CD4-positive, alpha-beta memory T cell (primary cell): ENCODE results near the gene ASB2. TPM values are rescaled to one million over a fixed set of nuclear protein-coding genes. Genes with fewer than 3 reads are reported as not detected.

ENCODE experiments used
- CTCF ChIA-PET: fragments of 350-600 bp; sonication (Branson Sonifier 250); formaldehyde crosslinking; loops from one replicate; lab custom pipeline; 2021; ENCODE audit warnings: inconsistent platforms; ENCODE audit not compliant: partially characterized antibody; lab: Charles Lee
- POLR2A ChIA-PET: fragments of 350-600 bp; sonication (Branson Sonifier 250); formaldehyde crosslinking; loops from one replicate; lab custom pipeline; 2021; ENCODE audit not compliant: partially characterized antibody; lab: Charles Lee
- DNase-seq, 5 donors: peaks; one replicate each; pipeline versions ENCODE4 v3.0.0 to v3.0.0-alpha.2; 2020 to 2022; ENCODE audit warnings: mixed read lengths in 1 of 5
- H3K27ac ChIP-seq: one replicate; pipeline ENCODE4 v1.7.0; 2013; ENCODE audit warnings: low read depth, low read length
- H3K27me3 ChIP-seq: 2 replicates; pipeline ENCODE4 v1.7.0; 2013; ENCODE audit warnings: mild to moderate bottlenecking, low read length, moderate library complexity; ENCODE audit not compliant: insufficient read depth
- H3K36me3 ChIP-seq: 2 replicates; pipeline ENCODE4 v1.7.0; 2013; ENCODE audit warnings: mild to moderate bottlenecking, low read length, moderate library complexity; ENCODE audit not compliant: insufficient read depth
- H3K4me1 ChIP-seq: 2 replicates; pipeline ENCODE4 v1.7.0; 2013; ENCODE audit warnings: mild to moderate bottlenecking, low read length, moderate library complexity; ENCODE audit not compliant: insufficient read depth
- H3K4me3 ChIP-seq, 2 donors: one replicate each; pipeline ENCODE4 v1.7.0; 2013; ENCODE audit warnings: low read length in 2 of 2, mild to moderate bottlenecking in 1 of 2
- H3K9me3 ChIP-seq, 2 donors: one replicate each; pipeline ENCODE4 v1.7.0; 2013; ENCODE audit warnings: low read length in 2 of 2, control low read depth in 1 of 2; ENCODE audit not compliant: control insufficient read depth in 1 of 2
- H3K27ac Mint-ChIP-seq, 7 donors: one replicate each; pipeline ENCODE4 v1.8.0; 2020 to 2021; ENCODE audit warnings: mixed read lengths in 7 of 7, mild to moderate bottlenecking in 6 of 7, inconsistent platforms in 3 of 7, moderate library complexity in 3 of 7
- H3K27me3 Mint-ChIP-seq, 2 donors: one replicate each; pipeline ENCODE4 v1.8.0; 2020 to 2021; ENCODE audit warnings: mixed read lengths in 2 of 2
- H3K36me3 Mint-ChIP-seq, 2 donors: one replicate each; pipeline ENCODE4 v1.8.0; 2020 to 2021; ENCODE audit warnings: mixed read lengths in 2 of 2, inconsistent platforms in 1 of 2, mild to moderate bottlenecking in 1 of 2
- H3K4me1 Mint-ChIP-seq, 4 donors: one replicate each; pipeline ENCODE4 v1.8.0; 2020 to 2021; ENCODE audit warnings: mixed read lengths in 4 of 4, mild to moderate bottlenecking in 1 of 4
- H3K4me3 Mint-ChIP-seq, 8 donors: one replicate each; pipeline ENCODE4 v1.8.0; 2020 to 2021; ENCODE audit warnings: mixed read lengths in 8 of 8, mild to moderate bottlenecking in 7 of 8, moderate library complexity in 6 of 8, inconsistent platforms in 3 of 8
- H3K9me3 Mint-ChIP-seq, 8 donors: one replicate each; pipeline ENCODE4 v1.8.0; 2020 to 2021; ENCODE audit warnings: mixed read lengths in 8 of 8, mild to moderate bottlenecking in 5 of 8, inconsistent platforms in 3 of 8, moderate library complexity in 1 of 8
- intact Hi-C: fragments of 100-400 bp; cut with micrococcal nuclease; formaldehyde crosslinking; loops from one replicate; pipeline ENCODE4 v1.15.1; 2023
- polyA plus RNA-seq, 2 donors: library from polyadenylated mRNA; unstranded; fragments of 300-500 nt; fragmentation: Illumina TruSeq; gene quantifications; one replicate each; pipeline ENCODE4 v1.2.3, GENCODE V29; 2021
- total RNA-seq, 2 experiments: library from RNA; stranded (reverse); gene quantifications; one replicate each; pipeline ENCODE4 v1.2.3, GENCODE V29; 2021

Gene ASB2
- total and polyA plus RNA-seq, 4 experiments from 2014 or later, result 0.87 to 29.7 (median 14.8) TPM

- DNase-seq, result no peak
- POLR2A ChIA-PET, result interaction anchor here (1.8 to 2.2 kb wide), 3 partner anchors 15 to 47 kb away, joined by 6 to 9 read pairs (median 8); partner anchors contain the start of gene OTUB2
- intact Hi-C loops, result no loop called here
- no peaks in the 10 kb centered on the region for H3K36me3 ChIP-seq
- H3K4me3 Mint-ChIP-seq, result peak overlapping the region in 3 of 8 donors; percentile 9 to 36 (median 18)
- H3K4me3 ChIP-seq, result no peak overlapping the region
- no peak overlapping the region for H3K27ac ChIP-seq
- no peaks in the 10 kb centered on the region for H3K9me3 Mint-ChIP-seq
- peaks cover 51% of the 10 kb centered on the region for H3K4me1 ChIP-seq
- H3K9me3 ChIP-seq, result no peaks in the 10 kb centered on the region
- H3K27me3 ChIP-seq, result no peaks in the 10 kb centered on the region
- H3K27ac Mint-ChIP-seq, result peak overlapping the region in 1 of 7 donors; percentile 37
- no peaks in the 10 kb centered on the region for H3K27me3 Mint-ChIP-seq
- H3K36me3 Mint-ChIP-seq, result no peaks in the 10 kb centered on the region
- H3K4me1 Mint-ChIP-seq, result peaks cover 34 to 59% (median 47%) of the 10 kb centered on the region in 4 donors
- CTCF ChIA-PET, result interaction anchor here (1.4 to 5.0 kb wide), 4 partner anchors 9 to 71 kb away, joined by 3 to 28 read pairs (median 6); no protein-coding TSS in a partner anchor
Observed at GRCh38 chr14:94010625-94011024, 34.3 kb upstream of the ASB2 start.

GRCh38 chr14:94009767-94010166, 33.4 kb upstream of the ASB2 start:
- Mint-ChIP-seq H3K4me3 (peak overlapping the region in 5 of 8 donors; percentile 26 to 61 (median 53)), H3K27me3 (no peaks in the 10 kb centered on the region), H3K4me1 (peaks cover 37 to 68% (median 49%) of the 10 kb centered on the region in 4 donors), H3K9me3 (no peaks in the 10 kb centered on the region), H3K27ac (peak overlapping the region in 3 of 7 donors; percentile 58 to 89 (median 71)), H3K36me3 (no peaks in the 10 kb centered on the region)
- H3K4me3 ChIP-seq, result no peak overlapping the region
- H3K4me1 ChIP-seq, result peaks cover 51% of the 10 kb centered on the region
- ChIA-PET POLR2A (interaction anchor here (0.7 to 1.6 kb wide), 4 partner anchors 16 to 54 kb away, joined by 3 to 6 read pairs (median 4); partner anchors contain the start of gene OTUB2), CTCF (interaction anchor here (1.4 to 2.2 kb wide), 4 partner anchors 8 to 70 kb away, joined by 3 to 6 read pairs (median 4); no protein-coding TSS in a partner anchor)
- DNase-seq, result no peak
- intact Hi-C loops, result no loop called here
- no peaks in the 10 kb centered on the region for H3K36me3 ChIP-seq
- no peak overlapping the region for H3K27ac ChIP-seq
- H3K9me3 ChIP-seq, result no peaks in the 10 kb centered on the region
- H3K27me3 ChIP-seq, result no peaks in the 10 kb centered on the region

GRCh38 chr14:94008234-94008633, 31.9 kb upstream of the ASB2 start:
- peak overlapping the region in 4 of 8 donors; percentile 8 to 53 (median 28) for H3K4me3 Mint-ChIP-seq
- H3K27ac ChIP-seq, result no peak overlapping the region
- H3K36me3 ChIP-seq, result no peaks in the 10 kb centered on the region
- H3K4me1 Mint-ChIP-seq, result peaks cover 37 to 68% (median 50%) of the 10 kb centered on the region in 4 donors
- no peaks in the 10 kb centered on the region for H3K9me3 Mint-ChIP-seq
- DNase-seq, result peak in 1 of 5 donors; percentile 19
- no peaks in the 10 kb centered on the region for H3K27me3 ChIP-seq
- intact Hi-C loops, result no loop called here
- no peaks in the 10 kb centered on the region for H3K36me3 Mint-ChIP-seq
- ChIA-PET CTCF (interaction anchor here (1.2 to 1.6 kb wide), 4 partner anchors 9 to 71 kb away, joined by 3 to 7 read pairs (median 4); no protein-coding TSS in a partner anchor), POLR2A (interaction anchor here (1.6 kb wide), 1 partner anchor 30 kb away, joined by 5 read pairs; no protein-coding TSS in a partner anchor)
- peak overlapping the region in 2 of 7 donors; percentile 10 to 50 for H3K27ac Mint-ChIP-seq
- no peaks in the 10 kb centered on the region for H3K9me3 ChIP-seq
- H3K27me3 Mint-ChIP-seq, result no peaks in the 10 kb centered on the region
- H3K4me1 ChIP-seq, result peaks cover 51% of the 10 kb centered on the region
- H3K4me3 ChIP-seq, result no peak overlapping the region

GRCh38 chr14:94005324-94006073, 29.1 kb upstream of the ASB2 start:
- H3K9me3 ChIP-seq, result no peaks in the 10 kb centered on the region
- CTCF ChIA-PET, result interaction anchor here (0.9 to 16.6 kb wide), 12 partner anchors 8 to 66 kb away, joined by 3 to 447 read pairs (median 6); no protein-coding TSS in a partner anchor
- no peak overlapping the region for H3K4me3 ChIP-seq
- Mint-ChIP-seq H3K4me3 (no peak overlapping the region), H3K27ac (no peak overlapping the region), H3K9me3 (no peaks in the 10 kb centered on the region), H3K27me3 (peaks cover 0 to 2% of the 10 kb centered on the region in 2 donors), H3K4me1 (peaks cover 26 to 53% (median 36%) of the 10 kb centered on the region in 4 donors), H3K36me3 (no peaks in the 10 kb centered on the region)
- H3K27me3 ChIP-seq, result no peaks in the 10 kb centered on the region
- H3K4me1 ChIP-seq, result peaks cover 36% of the 10 kb centered on the region
- POLR2A ChIA-PET, result interaction anchor here (1.1 to 7.2 kb wide), 2 partner anchors 35 to 66 kb away, joined by 4 to 51 read pairs; no protein-coding TSS in a partner anchor
- H3K36me3 ChIP-seq, result no peaks in the 10 kb centered on the region
- intact Hi-C loops, result no loop called here
- peak in 1 of 5 donors; percentile 14 for DNase-seq
- no peak overlapping the region for H3K27ac ChIP-seq

- Mint-ChIP-seq H3K4me1 (peaks cover 18 to 39% (median 24%) of the 10 kb centered on the region in 4 donors), H3K4me3 (no peak overlapping the region), H3K27ac (no peak overlapping the region), H3K27me3 (peaks cover 0 to 2% of the 10 kb centered on the region in 2 donors), H3K36me3 (no peaks in the 10 kb centered on the region), H3K9me3 (no peaks in the 10 kb centered on the region)
- DNase-seq, result no peak
- peaks cover 24% of the 10 kb centered on the region for H3K4me1 ChIP-seq
- intact Hi-C loops, result no loop called here
- H3K36me3 ChIP-seq, result no peaks in the 10 kb centered on the region
- H3K4me3 ChIP-seq, result no peak overlapping the region
- no peaks in the 10 kb centered on the region for H3K9me3 ChIP-seq
- H3K27ac ChIP-seq, result no peak overlapping the region
- ChIA-PET CTCF (interaction anchor here (0.7 to 16.6 kb wide), 9 partner anchors 10 to 133 kb away, joined by 3 to 447 read pairs (median 9); no protein-coding TSS in a partner anchor), POLR2A (interaction anchor here (7.2 kb wide), 1 partner anchor 65 kb away, joined by 51 read pairs; no protein-coding TSS in a partner anchor)
- no peaks in the 10 kb centered on the region for H3K27me3 ChIP-seq
Observed at GRCh38 chr14:94004015-94004414, 27.6 kb upstream of the ASB2 start.

- intact Hi-C loops, result no loop called here
- ChIA-PET POLR2A (interaction anchor here (7.2 kb wide), 1 partner anchor 64 kb away, joined by 51 read pairs; no protein-coding TSS in a partner anchor), CTCF (interaction anchor here (0.8 to 16.6 kb wide), 9 partner anchors 10 to 176 kb away, joined by 3 to 447 read pairs (median 9); no protein-coding TSS in a partner anchor)
- H3K9me3 Mint-ChIP-seq, result no peaks in the 10 kb centered on the region
- DNase-seq, result no peak
- no peaks in the 10 kb centered on the region for H3K27me3 ChIP-seq
- H3K9me3 ChIP-seq, result no peaks in the 10 kb centered on the region
- H3K4me3 Mint-ChIP-seq, result peak overlapping the region in 1 of 8 donors; percentile 7
- H3K36me3 Mint-ChIP-seq, result no peaks in the 10 kb centered on the region
- peaks cover 16 to 33% (median 19%) of the 10 kb centered on the region in 4 donors for H3K4me1 Mint-ChIP-seq
- H3K36me3 ChIP-seq, result no peaks in the 10 kb centered on the region
- no peak overlapping the region for H3K27ac ChIP-seq
- H3K27ac Mint-ChIP-seq, result peak overlapping the region in 1 of 7 donors; percentile 20
- no peak overlapping the region for H3K4me3 ChIP-seq
- H3K27me3 Mint-ChIP-seq, result peaks cover 0 to 2% of the 10 kb centered on the region in 2 donors
- peaks cover 18% of the 10 kb centered on the region for H3K4me1 ChIP-seq
Observed at GRCh38 chr14:94003397-94003796, 27.0 kb upstream of the ASB2 start.
